GM06990 (cell line): ENCODE data around the gene TMEM132A.

Experiments used
- DNase-seq: peaks from one replicate; pipeline ENCODE4 v3.0.0-alpha.2; 2011; ENCODE audit not compliant: insufficient read length; ENCODE audit errors: extremely low read depth
- H3K27me3 ChIP-seq: replicated peaks from 2 replicates; pipeline ENCODE4 v1.6.0; 2011; ENCODE audit warnings: low read length; ENCODE audit not compliant: control insufficient read depth, insufficient read depth
- H3K36me3 ChIP-seq: 2 replicates; pipeline ENCODE4 v1.5.1; 2011; ENCODE audit warnings: low read length; ENCODE audit not compliant: control insufficient read depth, insufficient read depth
- H3K4me3 ChIP-seq: replicated peaks from 2 replicates; pipeline ENCODE4 v1.5.1; 2011; ENCODE audit warnings: low read depth, mild to moderate bottlenecking, control low read depth, low read length
- CTCF ChIP-seq: IDR thresholded peaks from 2 replicates; pipeline ENCODE4 v1.5.1; 2011; ENCODE audit warnings: low read length, control low read depth, mild to moderate bottlenecking, inconsistent platforms; ENCODE audit not compliant: insufficient read depth, poor library complexity, severe bottlenecking

TMEM132A gene

DNA sequence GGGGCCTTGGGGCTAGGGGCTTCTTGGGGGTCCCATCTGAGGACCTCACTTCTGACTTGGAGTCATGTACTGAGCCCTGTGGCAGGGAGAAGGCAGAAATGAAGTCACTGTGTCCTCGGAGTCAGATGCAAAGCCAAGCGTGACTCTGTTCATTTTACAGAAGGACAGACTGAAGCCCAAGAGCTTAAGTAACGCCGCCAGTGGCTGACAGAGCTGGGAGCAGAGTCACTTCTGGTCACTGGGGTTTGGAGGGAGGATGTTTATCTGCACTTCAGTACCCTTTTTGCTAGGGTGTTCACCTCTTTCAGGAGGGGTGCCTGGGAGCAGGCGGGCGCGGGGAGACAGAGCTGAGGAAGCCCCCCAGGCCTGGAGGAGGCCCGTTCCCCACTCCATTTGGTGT, 57.9 kb downstream of the TMEM132A start:
- Histone ChIP-seq H3K4me3 (no peak overlapping the region), H3K27me3 (no peaks in the 10 kb centered on the region), H3K36me3 (no peaks in the 10 kb centered on the region)
- no peak for TF ChIP-seq CTCF
- DNase-seq, result no peak

DNA sequence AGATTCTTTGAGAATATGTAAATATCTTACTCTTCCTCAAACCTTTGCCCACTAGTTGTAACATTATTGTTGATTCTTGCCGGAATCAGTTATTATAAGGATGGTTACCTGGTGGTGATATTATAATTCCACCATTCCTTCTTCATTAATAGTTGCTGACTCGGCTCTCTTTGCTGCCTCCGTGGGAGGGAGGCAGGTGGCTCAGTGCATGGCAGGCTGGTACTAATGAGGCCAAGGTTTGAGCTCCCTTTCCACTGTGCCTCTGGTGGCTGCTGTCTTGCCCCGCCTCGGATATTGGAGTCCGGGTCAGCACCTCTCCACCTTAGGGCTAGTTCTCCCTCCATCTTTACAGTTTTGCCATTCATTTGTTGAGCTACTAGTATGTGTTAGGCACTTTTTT, 59.9 kb downstream of the TMEM132A start:
- H3K4me3 ChIP-seq, result no peak overlapping the region
- H3K36me3 ChIP-seq, result no peaks in the 10 kb centered on the region
- no peak for DNase-seq
- no peaks in the 10 kb centered on the region for H3K27me3 ChIP-seq
- TF ChIP-seq CTCF, result no peak

DNA sequence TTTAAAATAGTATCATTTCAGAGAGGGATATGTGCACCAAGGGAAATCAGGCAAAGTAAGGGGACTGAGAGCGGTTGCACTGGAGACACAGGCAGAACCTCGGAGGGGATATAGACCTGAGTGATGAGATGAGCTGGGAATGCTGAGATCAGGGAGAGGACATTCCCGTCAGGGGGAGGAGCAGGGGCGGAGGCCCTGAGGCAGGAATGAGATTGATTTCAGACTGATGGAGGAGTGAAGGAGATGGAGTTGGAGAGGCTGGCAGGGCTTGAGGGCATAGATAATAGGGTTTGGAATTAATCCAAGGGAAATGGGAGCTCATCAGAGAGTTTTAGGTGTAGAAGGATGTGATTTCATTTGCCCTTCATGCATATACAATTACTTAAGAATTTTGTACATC, 60.4 kb downstream of the TMEM132A start:
- Histone ChIP-seq H3K36me3 (no peaks in the 10 kb centered on the region), H3K27me3 (no peaks in the 10 kb centered on the region), H3K4me3 (no peak overlapping the region)
- no peak for TF ChIP-seq CTCF
- no peak for DNase-seq

- H3K27me3 ChIP-seq, result no peaks in the 10 kb centered on the region
- no peaks in the 10 kb centered on the region for H3K36me3 ChIP-seq
- no peak for DNase-seq
- no peak overlapping the region for H3K4me3 ChIP-seq
- TF ChIP-seq CTCF, result no peak
Observed at GRCh38 chr11:60985501-60985900, 61.2 kb downstream of the TMEM132A start.

GRCh38 chr11:60985991-60986915, 62.0 kb downstream of the TMEM132A start:
- no peak for DNase-seq
- Histone ChIP-seq H3K27me3 (no peaks in the 10 kb centered on the region), H3K4me3 (no peak overlapping the region), H3K36me3 (no peaks in the 10 kb centered on the region)
- TF ChIP-seq CTCF, result no peak
